Amygdala (tissue), 56 donors: ENCODE measurements around the gene WSB2.

Experiments
- DNase-seq, 56 donors: peaks; one replicate each; lab custom pipeline; 2025; lab: John Stamatoyannopoulos, UW

WSB2 gene

GRCh38 chr12:118063576-118064391 lies 2.8 kb upstream of the WSB2 start:
- DNase-seq, result no peak

GRCh38 chr12:118061873-118062843 lies 1.2 kb upstream of the WSB2 start:
- DNase-seq, result peak in 30 of 56 donors; percentile 3 to 63 (median 24)

GRCh38 chr12:118060301-118061010 lies 523 bp downstream of the WSB2 start:
- DNase-seq, result peak in 39 of 56 donors; percentile 3 to 76 (median 46)

GRCh38 chr12:118059341-118060191 lies 1.4 kb downstream of the WSB2 start:
- DNase-seq, result peak in 6 of 56 donors; percentile 6 to 62 (median 32)

GRCh38 chr12:118058881-118059280 lies 2.1 kb downstream of the WSB2 start:
- no peak for DNase-seq

- no peak for DNase-seq
These were observed 2.8 kb downstream of the WSB2 start for GRCh38 chr12:118058227-118058626.

- DNase-seq, result no peak
These were observed 4.9 kb downstream of the WSB2 start for GRCh38 chr12:118055865-118056773.

- DNase-seq, result peak in 8 of 56 donors; percentile 1 to 33 (median 8)
These were observed 5.8 kb downstream of the WSB2 start for GRCh38 chr12:118055144-118055557.

GRCh38 chr12:118053071-118053985 lies 7.7 kb downstream of the WSB2 start:
- DNase-seq, result no peak

- peak in 38 of 56 donors; percentile 3 to 74 (median 29) for DNase-seq
These were observed 8.5 kb downstream of the WSB2 start for GRCh38 chr12:118052324-118053070.

GRCh38 chr12:118050972-118051910 lies 9.7 kb downstream of the WSB2 start:
- DNase-seq, result no peak

GRCh38 chr12:118046430-118046829 lies 14.5 kb downstream of the WSB2 start:
- DNase-seq, result no peak

GRCh38 chr12:118044577-118044976 lies 16.4 kb downstream of the WSB2 start:
- DNase-seq, result no peak

GRCh38 chr12:118044075-118044474 lies 16.9 kb downstream of the WSB2 start:
- DNase-seq, result no peak

GRCh38 chr12:118042091-118042490 lies 18.9 kb downstream of the WSB2 start:
- no peak for DNase-seq

- DNase-seq, result no peak
These were observed 22.8 kb downstream of the WSB2 start for GRCh38 chr12:118038137-118038536.
